Measurements from ENCODE around the gene ARHGAP6. TPM values are rescaled to one million over a fixed set of nuclear protein-coding genes. Genes with fewer than 3 reads are reported as not detected.

Gene ARHGAP6
- total and polyA plus RNA-seq, 2 experiments from 2014 or later = 0.26 to 0.59 TPM

GRCh38 chrX:11380187-11380844 lies 285.4 kb downstream of the ARHGAP6 start (continued):
- TF ChIP-seq EZH2phosphoT487 (IDR thresholded peaks at IDR 0.05; ENCODE audit: unreplicated experiment) (no peak), CREB1 (CRISPR knock-in tag; IDR thresholded peaks at IDR 0.05; ENCODE audit: low read depth) (no peak)
- TF ChIP-seq, protein P1, sequence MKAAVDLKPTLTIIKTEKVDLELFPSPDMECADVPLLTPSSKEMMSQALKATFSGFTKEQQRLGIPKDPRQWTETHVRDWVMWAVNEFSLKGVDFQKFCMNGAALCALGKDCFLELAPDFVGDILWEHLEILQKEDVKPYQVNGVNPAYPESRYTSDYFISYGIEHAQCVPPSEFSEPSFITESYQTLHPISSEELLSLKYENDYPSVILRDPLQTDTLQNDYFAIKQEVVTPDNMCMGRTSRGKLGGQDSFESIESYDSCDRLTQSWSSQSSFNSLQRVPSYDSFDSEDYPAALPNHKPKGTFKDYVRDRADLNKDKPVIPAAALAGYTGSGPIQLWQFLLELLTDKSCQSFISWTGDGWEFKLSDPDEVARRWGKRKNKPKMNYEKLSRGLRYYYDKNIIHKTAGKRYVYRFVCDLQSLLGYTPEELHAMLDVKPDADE (IDR thresholded peaks at IDR 0.05) = no peak
- TF ChIP-seq, protein P2, sequence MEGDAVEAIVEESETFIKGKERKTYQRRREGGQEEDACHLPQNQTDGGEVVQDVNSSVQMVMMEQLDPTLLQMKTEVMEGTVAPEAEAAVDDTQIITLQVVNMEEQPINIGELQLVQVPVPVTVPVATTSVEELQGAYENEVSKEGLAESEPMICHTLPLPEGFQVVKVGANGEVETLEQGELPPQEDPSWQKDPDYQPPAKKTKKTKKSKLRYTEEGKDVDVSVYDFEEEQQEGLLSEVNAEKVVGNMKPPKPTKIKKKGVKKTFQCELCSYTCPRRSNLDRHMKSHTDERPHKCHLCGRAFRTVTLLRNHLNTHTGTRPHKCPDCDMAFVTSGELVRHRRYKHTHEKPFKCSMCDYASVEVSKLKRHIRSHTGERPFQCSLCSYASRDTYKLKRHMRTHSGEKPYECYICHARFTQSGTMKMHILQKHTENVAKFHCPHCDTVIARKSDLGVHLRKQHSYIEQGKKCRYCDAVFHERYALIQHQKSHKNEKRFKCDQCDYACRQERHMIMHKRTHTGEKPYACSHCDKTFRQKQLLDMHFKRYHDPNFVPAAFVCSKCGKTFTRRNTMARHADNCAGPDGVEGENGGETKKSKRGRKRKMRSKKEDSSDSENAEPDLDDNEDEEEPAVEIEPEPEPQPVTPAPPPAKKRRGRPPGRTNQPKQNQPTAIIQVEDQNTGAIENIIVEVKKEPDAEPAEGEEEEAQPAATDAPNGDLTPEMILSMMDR (conservative IDR thresholded peaks at IDR 0.05; ENCODE audit: low read depth in 2 of 2) = no peak

DNA sequence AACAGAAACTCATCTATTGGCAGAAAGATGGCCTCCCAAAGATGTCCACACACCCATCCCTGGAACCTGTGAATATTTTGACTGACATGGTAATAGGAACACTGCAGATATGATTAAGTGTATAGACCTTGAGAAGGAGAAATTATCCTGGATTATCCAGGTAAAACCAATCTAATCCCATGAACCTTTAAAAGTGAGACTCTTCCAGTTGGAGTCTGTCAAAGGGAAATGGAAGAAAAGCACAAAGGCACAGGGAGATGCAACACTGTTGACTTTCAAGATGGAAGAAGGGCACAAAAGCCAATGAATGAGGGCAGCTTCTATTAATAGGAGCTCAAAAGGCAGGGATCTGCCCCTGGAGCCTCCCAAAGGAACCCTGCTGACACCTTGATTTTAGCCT lies 289.6 kb downstream of the ARHGAP6 start:
- DNase-seq (ENCODE audit: low spot score) (no peak), ATAC-seq (no peak)
- H3K4me1 ChIP-seq (ENCODE audit: insufficient read depth) = no peaks in the 10 kb centered on the region
- no peaks in the 10 kb centered on the region for H3K79me2 ChIP-seq (replicated peaks; ENCODE audit: insufficient read depth)
- no peaks in the 10 kb centered on the region for H3F3A ChIP-seq (replicated peaks; ENCODE audit: low read depth)
- no peaks in the 10 kb centered on the region for H3K27me3 Mint-ChIP-seq (ENCODE audit: insufficient read depth, low read depth, poor library complexity)
- H3K4me2 ChIP-seq = no peak overlapping the region
- no peaks in the 10 kb centered on the region for H3K27me3 ChIP-seq (ENCODE audit: insufficient read depth)
- H3K27ac Mint-ChIP-seq = no peak overlapping the region
- no peaks in the 10 kb centered on the region for H4K20me1 ChIP-seq (replicated peaks; ENCODE audit: insufficient read depth)
- no peaks in the 10 kb centered on the region for H3K36me3 Mint-ChIP-seq (ENCODE audit: low read depth)
- no peak overlapping the region for H3K27ac ChIP-seq (ENCODE audit: low read depth)
- peaks cover 6% of the 10 kb centered on the region; the same call in 2 of the 3 replicates for H3K4me1 Mint-ChIP-seq
- H3K4me3 Mint-ChIP-seq = no peak overlapping the region
- H3K36me3 ChIP-seq (ENCODE audit: insufficient read depth) = no peaks in the 10 kb centered on the region
- H3K9me3 Mint-ChIP-seq = no peaks in the 10 kb centered on the region
- H3K4me3 ChIP-seq = no peak overlapping the region
- no peak overlapping the region for H2AFZ ChIP-seq
- no peaks in the 10 kb centered on the region for H3K9me2 ChIP-seq (ENCODE audit: insufficient read depth)
- TF ChIP-seq, protein P3, sequence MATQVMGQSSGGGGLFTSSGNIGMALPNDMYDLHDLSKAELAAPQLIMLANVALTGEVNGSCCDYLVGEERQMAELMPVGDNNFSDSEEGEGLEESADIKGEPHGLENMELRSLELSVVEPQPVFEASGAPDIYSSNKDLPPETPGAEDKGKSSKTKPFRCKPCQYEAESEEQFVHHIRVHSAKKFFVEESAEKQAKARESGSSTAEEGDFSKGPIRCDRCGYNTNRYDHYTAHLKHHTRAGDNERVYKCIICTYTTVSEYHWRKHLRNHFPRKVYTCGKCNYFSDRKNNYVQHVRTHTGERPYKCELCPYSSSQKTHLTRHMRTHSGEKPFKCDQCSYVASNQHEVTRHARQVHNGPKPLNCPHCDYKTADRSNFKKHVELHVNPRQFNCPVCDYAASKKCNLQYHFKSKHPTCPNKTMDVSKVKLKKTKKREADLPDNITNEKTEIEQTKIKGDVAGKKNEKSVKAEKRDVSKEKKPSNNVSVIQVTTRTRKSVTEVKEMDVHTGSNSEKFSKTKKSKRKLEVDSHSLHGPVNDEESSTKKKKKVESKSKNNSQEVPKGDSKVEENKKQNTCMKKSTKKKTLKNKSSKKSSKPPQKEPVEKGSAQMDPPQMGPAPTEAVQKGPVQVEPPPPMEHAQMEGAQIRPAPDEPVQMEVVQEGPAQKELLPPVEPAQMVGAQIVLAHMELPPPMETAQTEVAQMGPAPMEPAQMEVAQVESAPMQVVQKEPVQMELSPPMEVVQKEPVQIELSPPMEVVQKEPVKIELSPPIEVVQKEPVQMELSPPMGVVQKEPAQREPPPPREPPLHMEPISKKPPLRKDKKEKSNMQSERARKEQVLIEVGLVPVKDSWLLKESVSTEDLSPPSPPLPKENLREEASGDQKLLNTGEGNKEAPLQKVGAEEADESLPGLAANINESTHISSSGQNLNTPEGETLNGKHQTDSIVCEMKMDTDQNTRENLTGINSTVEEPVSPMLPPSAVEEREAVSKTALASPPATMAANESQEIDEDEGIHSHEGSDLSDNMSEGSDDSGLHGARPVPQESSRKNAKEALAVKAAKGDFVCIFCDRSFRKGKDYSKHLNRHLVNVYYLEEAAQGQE (IDR thresholded peaks at IDR 0.05; ENCODE audit: unreplicated experiment) = no peak
- TF ChIP-seq POLR2AphosphoS5 (IDR thresholded peaks at IDR 0.05; ENCODE audit: low read depth) (no peak), ZNF114 (CRISPR knock-in tag; IDR thresholded peaks at IDR 0.05) (no peak), ZNF462 (CRISPR knock-in tag; IDR thresholded peaks at IDR 0.05) (no peak), EZH2phosphoT487 (IDR thresholded peaks at IDR 0.05; ENCODE audit: unreplicated experiment) (no peak), CREB1 (CRISPR knock-in tag; IDR thresholded peaks at IDR 0.05; ENCODE audit: low read depth) (no peak), EZH2 (IDR thresholded peaks at IDR 0.05; ENCODE audit: low read depth, unreplicated experiment) (no peak)
